HG03280 (cell line): Measurements from ENCODE around the gene EPB42.
"Not testable (repeated sequence)": the region's sequence is repeated elsewhere in the genome, so short reads cannot be mapped to it uniquely, and the experiment has no call there.

Experiments used
- ATAC-seq: cut with Tn5 transposase; IDR thresholded peaks from one replicate; pipeline ENCODE4 v1.9.1; 2021; ENCODE audit warnings: mild to moderate bottlenecking, moderate library complexity; ENCODE audit not compliant: unreplicated experiment

Gene EPB42

GRCh38 chr15:43242616-43243015 is 21.8 kb upstream of the EPB42 start:
- no peak for ATAC-seq

GRCh38 chr15:43241100-43241499 is 20.3 kb upstream of the EPB42 start:
- no peak for ATAC-seq

- no peak for ATAC-seq
Observed at GRCh38 chr15:43239732-43240491, 19.1 kb upstream of the EPB42 start.

- ATAC-seq: no peak
Observed at GRCh38 chr15:43238671-43239131, 17.9 kb upstream of the EPB42 start.

- ATAC-seq: no peak
Observed at GRCh38 chr15:43237842-43238470, 17.1 kb upstream of the EPB42 start.

- no peak for ATAC-seq
Observed at GRCh38 chr15:43235536-43235935, 14.7 kb upstream of the EPB42 start.

- no peak for ATAC-seq
Observed at GRCh38 chr15:43232289-43232874, 11.6 kb upstream of the EPB42 start.

- no peak for ATAC-seq
Observed at GRCh38 chr15:43230640-43231115, 9.9 kb upstream of the EPB42 start.

- ATAC-seq: no peak
Observed at GRCh38 chr15:43229977-43230376, 9.2 kb upstream of the EPB42 start.

- ATAC-seq: no peak
Observed at GRCh38 chr15:43226436-43227305, 5.9 kb upstream of the EPB42 start.

GRCh38 chr15:43225950-43226255 is 5.1 kb upstream of the EPB42 start:
- ATAC-seq: not testable (repeated sequence)

- ATAC-seq: no peak
Observed at GRCh38 chr15:43225201-43225949, 4.6 kb upstream of the EPB42 start.

GRCh38 chr15:43221422-43221821 is 604 bp upstream of the EPB42 start:
- ATAC-seq: no peak

GRCh38 chr15:43219929-43220928 is 589 bp downstream of the EPB42 start:
- no peak for ATAC-seq

- ATAC-seq: no peak
Observed at GRCh38 chr15:43218908-43219706, 1.7 kb downstream of the EPB42 start.

GRCh38 chr15:43215961-43216360 is 4.9 kb downstream of the EPB42 start:
- no peak for ATAC-seq

GRCh38 chr15:43214592-43215295 is 6.1 kb downstream of the EPB42 start:
- no peak for ATAC-seq

- no peak for ATAC-seq
Observed at GRCh38 chr15:43214169-43214568, 6.6 kb downstream of the EPB42 start.
